HG03095 (cell line): ENCODE measurements around the gene IL1RN.
A peak's percentile ranks its signal among the peaks of the same experiment; 100 is the strongest.

Experiments used
- ATAC-seq: cut with Tn5 transposase; IDR thresholded peaks from one replicate; pipeline ENCODE4 v1.9.1; 2021; ENCODE audit warnings: moderate library complexity; ENCODE audit not compliant: unreplicated experiment

Gene IL1RN

GRCh38 chr2:113173542-113174375 is 46.4 kb downstream of the IL1RN start, which contains the start of gene PSD4:
TSS of gene PSD4 (plus strand) at chr2:113173971. CDS start at chr2:113182457, 8,486 bp downstream.
- peak; percentile 80 for ATAC-seq

- ATAC-seq, result no peak
Measured at GRCh38 chr2:113174376-113174750, 47.0 kb downstream of the IL1RN start.

GRCh38 chr2:113175042-113175628 is 47.7 kb downstream of the IL1RN start:
- peak; percentile 65 for ATAC-seq

- no peak for ATAC-seq
Measured at GRCh38 chr2:113175736-113176695, 48.6 kb downstream of the IL1RN start.

- no peak for ATAC-seq
Measured at GRCh38 chr2:113176696-113177355, 49.4 kb downstream of the IL1RN start.

GRCh38 chr2:113178069-113178746 is 50.8 kb downstream of the IL1RN start:
- no peak for ATAC-seq

GRCh38 chr2:113178891-113179290 is 51.5 kb downstream of the IL1RN start:
- no peak for ATAC-seq

- no peak for ATAC-seq
Measured at GRCh38 chr2:113179446-113180045, 52.1 kb downstream of the IL1RN start.

GRCh38 chr2:113180131-113180946 is 52.9 kb downstream of the IL1RN start:
- no peak for ATAC-seq

GRCh38 chr2:113181258-113182051 is 54.1 kb downstream of the IL1RN start:
- ATAC-seq, result no peak

GRCh38 chr2:113182471-113183260 is 55.3 kb downstream of the IL1RN start:
- no peak for ATAC-seq

GRCh38 chr2:113183264-113183663 is 55.9 kb downstream of the IL1RN start:
- no peak for ATAC-seq
